Esophagus muscularis mucosa (tissue), 4 donors: ENCODE measurements around the gene C10orf88. TPM values are rescaled to one million over a fixed set of nuclear protein-coding genes. Genes with fewer than 3 reads are reported as not detected.

Experiments
- DNase-seq: peaks from one replicate; pipeline ENCODE4 v3.0.0-alpha.2; 2017; ENCODE audit errors: extremely low spot score
- H3K27ac ChIP-seq, 4 donors: fragments of 200-600 bp; sonication (generic); replicated peaks in 1 of 4; 1 replicate in 3 of 4; 2 replicates in 1 of 4; pipeline ENCODE4 v1.5.1; 2016 to 2019; ENCODE audit warnings: mild to moderate bottlenecking in 1 of 4
- H3K27me3 ChIP-seq, 4 donors: fragments of 200-600 bp; sonication (generic); one replicate each; pipeline versions ENCODE4 v1.5.1 to v1.6.0; 2016 to 2019
- H3K36me3 ChIP-seq, 4 donors: fragments of 200-600 bp; sonication (generic); one replicate each; pipeline ENCODE4 v1.5.1; 2016 to 2019
- H3K4me1 ChIP-seq, 4 donors: fragments of 200-600 bp; sonication (generic); one replicate each; pipeline ENCODE4 v1.5.1; 2016 to 2019
- H3K4me3 ChIP-seq, 4 donors: fragments of 200-600 bp; sonication (generic); 1 replicate in 2 of 4; 2 replicates in 2 of 4; pipeline ENCODE4 v1.5.1; 2016 to 2019; ENCODE audit warnings: mild to moderate bottlenecking in 4 of 4, moderate library complexity in 1 of 4
- H3K9me3 ChIP-seq, 4 donors: fragments of 200-600 bp; sonication (generic); 1 replicate in 3 of 4; 2 replicates in 1 of 4; pipeline ENCODE4 v1.5.1; 2016 to 2019
- CTCF ChIP-seq, 3 experiments: fragments of 200-600 bp in 2 of 3; fragments of 450-650 bp in 1 of 3; sonication (generic) in 2 of 3; IDR thresholded peaks; one replicate each; pipeline ENCODE4 v1.5.1; 2017 to 2019; ENCODE audit warnings: antibody characterized with exemption in 3 of 3, mild to moderate bottlenecking in 2 of 3, moderate library complexity in 1 of 3
- EP300 ChIP-seq: sonication (generic); formaldehyde crosslinking; IDR thresholded peaks from one replicate; pipeline ENCODE4 v1.6.1; 2017; ENCODE audit warnings: antibody characterized with exemption
- POLR2A ChIP-seq: fragments of 450-650 bp; IDR thresholded peaks from one replicate; pipeline ENCODE4 v1.6.1; 2017; ENCODE audit warnings: antibody characterized with exemption, moderate library complexity, mild to moderate bottlenecking, low read depth
- POLR2AphosphoS5 ChIP-seq, 2 donors: sonication (generic); formaldehyde crosslinking; IDR thresholded peaks; one replicate each; pipeline ENCODE4 v1.6.1; 2017; ENCODE audit warnings: antibody characterized with exemption in 2 of 2
- WGBS: methylation state at CpG from one replicate; pipeline ENCODE4 v1.1.5; 2018; 5-methylcytosine and 5-hydroxymethylcytosine counted together
- intact Hi-C: fragments of 100-400 bp; cut with DNase I; formaldehyde crosslinking; loops from one replicate; pipeline ENCODE4 v1.15.1; 2023
- total RNA-seq, 4 donors: library from RNA; depleted of rRNA; stranded (reverse); fragments of >200 nt; gene quantifications; one replicate each; pipeline versions ENCODE4 v1.1.0 to v1.2.1, GENCODE V29; 2016

Gene C10orf88
- total RNA-seq, 4 donors from 2014 or later, result 5.5 to 7.3 (median 5.9) TPM

GRCh38 chr10:122992031-122992585 lies 38.1 kb upstream of the C10orf88 start:
- WGBS, result 78% methylated on average over 1 of the region's 1 CpG

GRCh38 chr10:122990278-122990677 lies 36.3 kb upstream of the C10orf88 start:
- H3K9me3 ChIP-seq, result no peaks in the 10 kb centered on the region
- no peak overlapping the region for H3K27ac ChIP-seq
- 76% methylated on average over 5 of the region's 5 CpGs for WGBS
- no peak overlapping the region for H3K4me3 ChIP-seq
- H3K4me1 ChIP-seq, result no peaks in the 10 kb centered on the region
- H3K36me3 ChIP-seq, result peaks cover 11 to 44% (median 27%) of the 10 kb centered on the region in 4 donors
- H3K27me3 ChIP-seq, result no peaks in the 10 kb centered on the region
- no peak for DNase-seq
- intact Hi-C loops, result no loop called here
- no peak for TF ChIP-seq EP300
- TF ChIP-seq CTCF (IDR thresholded peaks at IDR 0.05), result no peak
- no peak for TF ChIP-seq POLR2AphosphoS5 (IDR thresholded peaks at IDR 0.05)
- no peak for TF ChIP-seq POLR2A

More at GRCh38 chr10:122992031-122992585, 38.1 kb upstream of the C10orf88 start:
- intact Hi-C loops, result no loop called here
- Histone ChIP-seq H3K4me1 (no peaks in the 10 kb centered on the region), H3K27me3 (no peaks in the 10 kb centered on the region), H3K27ac (no peak overlapping the region), H3K9me3 (no peaks in the 10 kb centered on the region), H3K36me3 (peaks cover 18 to 59% (median 39%) of the 10 kb centered on the region in 4 donors), H3K4me3 (no peak overlapping the region)
- DNase-seq, result no peak
- TF ChIP-seq EP300 (no peak), CTCF (IDR thresholded peaks at IDR 0.05) (no peak), POLR2AphosphoS5 (IDR thresholded peaks at IDR 0.05) (no peak), POLR2A (no peak)

- WGBS, result 80% methylated on average over 2 of the region's 2 CpGs
- peaks cover 0 to 26% (median 11%) of the 10 kb centered on the region in 4 donors for H3K36me3 ChIP-seq
- intact Hi-C loops, result no loop called here
- H3K27ac ChIP-seq, result no peak overlapping the region
- TF ChIP-seq POLR2AphosphoS5 (IDR thresholded peaks at IDR 0.05) (no peak), CTCF (IDR thresholded peaks at IDR 0.05) (no peak), EP300 (no peak), POLR2A (no peak)
- no peaks in the 10 kb centered on the region for H3K27me3 ChIP-seq
- no peaks in the 10 kb centered on the region for H3K4me1 ChIP-seq
- H3K9me3 ChIP-seq, result no peaks in the 10 kb centered on the region
- no peak overlapping the region for H3K4me3 ChIP-seq
- DNase-seq, result no peak
Measured at GRCh38 chr10:122988501-122988900, 34.5 kb upstream of the C10orf88 start.

GRCh38 chr10:122986335-122986734 lies 32.3 kb upstream of the C10orf88 start:
- peaks cover 0 to 1% (median 0%) of the 10 kb centered on the region in 4 donors for H3K4me1 ChIP-seq
- TF ChIP-seq CTCF (IDR thresholded peaks at IDR 0.05) (no peak), POLR2AphosphoS5 (IDR thresholded peaks at IDR 0.05) (no peak), POLR2A (no peak), EP300 (no peak)
- H3K27ac ChIP-seq, result peak overlapping the region in 1 of 4 donors; percentile 1
- H3K36me3 ChIP-seq, result peaks cover 0 to 5% (median 0%) of the 10 kb centered on the region in 4 donors
- intact Hi-C loops, result no loop called here
- 71% methylated on average over 6 of the region's 6 CpGs for WGBS
- H3K4me3 ChIP-seq, result no peak overlapping the region
- no peak for DNase-seq
- H3K9me3 ChIP-seq, result no peaks in the 10 kb centered on the region
- no peaks in the 10 kb centered on the region for H3K27me3 ChIP-seq

GRCh38 chr10:122984708-122985107 lies 30.7 kb upstream of the C10orf88 start:
- intact Hi-C loops, result no loop called here
- no peak for DNase-seq
- H3K27ac ChIP-seq, result no peak overlapping the region
- H3K36me3 ChIP-seq, result no peaks in the 10 kb centered on the region
- TF ChIP-seq POLR2AphosphoS5 (IDR thresholded peaks at IDR 0.05) (no peak), CTCF (IDR thresholded peaks at IDR 0.05) (no peak)
- H3K9me3 ChIP-seq, result no peaks in the 10 kb centered on the region
- 100% methylated on average over 2 of the region's 2 CpGs for WGBS
- no peak overlapping the region for H3K4me3 ChIP-seq
- peaks cover 3 to 12% (median 11%) of the 10 kb centered on the region in 4 donors for H3K4me1 ChIP-seq
- H3K27me3 ChIP-seq, result no peaks in the 10 kb centered on the region
